ENCODE measurements around the gene PGC. TPM values are rescaled to one million over a fixed set of nuclear protein-coding genes. Genes with fewer than 3 reads are reported as not detected.

Gene PGC
- total and polyA plus RNA-seq, 9 of the 15 experiments (the other 6 are each of a cell fraction or from before 2014, with no cell fraction given): 0.17 to 0.40 TPM; not detected in 7

- TF ChIP-seq MYC (IDR thresholded peaks at IDR 0.05; ENCODE audit: low read depth, low read length) (peak; percentile 91), MYC (CRISPR knock-in tag; IDR thresholded peaks at IDR 0.05; ENCODE audit: borderline replicate concordance, low read depth) (0 out of 2 replicates have a peak, but pooled peaks have one; percentile 28), PBX2 (CRISPR knock-in tag; IDR thresholded peaks at IDR 0.05; ENCODE audit: low read depth) (no peak), PBX2 (tag; conservative IDR thresholded peaks at IDR 0.05; ENCODE audit: low read depth) (no peak), POLR2G (IDR thresholded peaks at IDR 0.05; ENCODE audit: low read depth, low read length) (peak; percentile 96), ARID2 (IDR thresholded peaks at IDR 0.05) (no peak), NCOA6 (IDR thresholded peaks at IDR 0.05) (no peak), PCBP1 (IDR thresholded peaks at IDR 0.05; ENCODE audit: low read depth, low read length, poor library complexity, severe bottlenecking) (peak; percentile 64), RREB1 (CRISPR knock-in tag; IDR thresholded peaks at IDR 0.05) (no peak), ZNF75A (CRISPR knock-in tag; IDR thresholded peaks at IDR 0.05) (no peak), NFYB (IDR thresholded peaks at IDR 0.05; ENCODE audit: extremely low read depth, insufficient read length) (no peak), ZBED1 (IDR thresholded peaks at IDR 0.05) (peak; percentile 89), STAG1 (CRISPR knock-in tag; IDR thresholded peaks at IDR 0.05; ENCODE audit: borderline replicate concordance) (0 out of 2 replicates have a peak, but pooled peaks have one; percentile 52), TCFL5 (CRISPR knock-in tag; conservative IDR thresholded peaks at IDR 0.05) (no peak), E2F3 (CRISPR knock-in tag; IDR thresholded peaks at IDR 0.05) (no peak), NR1H2 (CRISPR knock-in tag; IDR thresholded peaks at IDR 0.05) (peak; percentile 60; the same call in 1 of the 2 replicates), ELK3 (CRISPR knock-in tag; IDR thresholded peaks at IDR 0.05) (no peak), PRPF4 (IDR thresholded peaks at IDR 0.05; ENCODE audit: insufficient read depth, low read depth, low read length, poor library complexity, severe bottlenecking) (peak; percentile 71), RBM34 (IDR thresholded peaks at IDR 0.05; ENCODE audit: borderline replicate concordance, insufficient read depth, low read length) (no peak)
Observed at GRCh38 chr6:41787219-41787917, 40.2 kb upstream of the PGC start, which contains the start of gene TOMM6 (continued).
